ENCODE measurements around the gene FOXA3.

Gene FOXA3

DNA sequence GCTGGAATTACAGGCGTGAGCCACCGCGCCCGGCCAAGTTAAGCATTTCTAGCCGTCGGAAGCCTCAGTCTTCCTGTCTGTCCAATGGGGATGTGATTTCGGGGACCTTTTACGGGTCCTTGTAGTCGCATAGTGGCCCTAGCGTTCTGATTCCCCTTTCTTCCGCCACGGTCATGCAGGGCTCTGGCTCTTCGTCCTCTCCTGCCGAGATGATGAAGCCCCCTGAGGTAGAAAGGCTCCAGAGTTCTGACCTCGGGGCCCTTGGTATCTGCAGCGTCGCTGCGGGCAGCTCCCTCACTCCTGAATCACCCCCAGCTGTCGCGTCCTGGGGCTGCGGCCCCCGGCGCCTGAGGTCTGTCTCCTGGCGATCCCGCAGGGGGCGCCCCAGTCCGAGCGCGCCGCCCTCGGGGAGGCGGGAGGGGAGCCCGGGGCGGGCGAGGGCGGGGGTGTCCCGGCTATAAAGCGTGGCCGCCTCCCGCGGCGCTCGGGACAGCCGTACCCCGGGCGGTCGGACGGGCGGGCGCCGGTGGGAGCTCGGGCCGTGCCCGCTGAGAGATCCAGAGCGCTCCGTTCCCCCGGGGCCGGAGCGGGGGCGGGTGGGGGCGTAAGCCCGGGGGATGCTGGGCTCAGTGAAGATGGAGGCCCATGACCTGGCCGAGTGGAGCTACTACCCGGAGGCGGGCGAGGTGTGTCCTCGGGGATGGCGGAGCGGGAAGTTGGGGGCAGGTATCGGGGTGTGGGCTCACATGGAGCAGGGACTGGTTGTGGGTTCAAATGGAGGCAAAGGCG, at the start of gene FOXA3:
FOXA3 (plus strand) TSS at position 487 of the 789 bp plus-strand sequence; CDS start at position 618, 131 bp downstream.
- no peak for DNase-seq

DNA sequence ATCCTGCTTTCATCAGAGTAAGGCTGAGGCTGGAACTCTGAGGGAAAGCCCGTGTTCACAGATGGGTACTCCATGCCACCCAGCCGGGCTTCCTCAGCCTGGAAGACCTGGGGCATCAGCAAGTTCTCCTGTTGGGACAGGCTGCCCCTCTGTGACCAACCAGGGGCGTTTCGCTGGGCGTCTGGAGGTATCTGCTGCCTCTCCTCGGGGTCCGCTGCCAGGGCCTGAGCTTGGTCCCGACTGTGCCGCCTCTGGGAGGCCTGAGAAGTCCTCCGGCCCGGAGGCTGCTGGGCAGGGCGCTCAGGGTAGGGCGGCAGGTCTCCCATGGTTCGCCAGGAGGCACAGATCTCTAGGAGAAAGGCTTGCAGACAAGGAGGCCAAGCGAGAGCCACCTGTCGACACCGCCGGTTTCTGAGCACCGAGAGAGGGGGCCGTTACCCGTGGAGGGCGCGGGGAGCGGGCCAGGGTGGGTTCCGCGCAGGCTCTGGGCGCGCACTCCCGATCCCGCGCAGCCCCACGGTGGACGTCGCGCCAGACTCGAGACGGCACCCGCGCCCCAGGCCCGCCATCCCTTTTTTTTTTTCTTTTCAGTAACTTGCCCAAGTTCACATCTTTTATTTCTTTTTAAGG, 49.2 kb upstream of the FOXA3 start, which contains the start of gene RSPH6A:
RSPH6A (minus strand) TSS at position 458 of the 630 bp plus-strand sequence; CDS start at position 326, 132 bp downstream.
- no peak for DNase-seq

DNA sequence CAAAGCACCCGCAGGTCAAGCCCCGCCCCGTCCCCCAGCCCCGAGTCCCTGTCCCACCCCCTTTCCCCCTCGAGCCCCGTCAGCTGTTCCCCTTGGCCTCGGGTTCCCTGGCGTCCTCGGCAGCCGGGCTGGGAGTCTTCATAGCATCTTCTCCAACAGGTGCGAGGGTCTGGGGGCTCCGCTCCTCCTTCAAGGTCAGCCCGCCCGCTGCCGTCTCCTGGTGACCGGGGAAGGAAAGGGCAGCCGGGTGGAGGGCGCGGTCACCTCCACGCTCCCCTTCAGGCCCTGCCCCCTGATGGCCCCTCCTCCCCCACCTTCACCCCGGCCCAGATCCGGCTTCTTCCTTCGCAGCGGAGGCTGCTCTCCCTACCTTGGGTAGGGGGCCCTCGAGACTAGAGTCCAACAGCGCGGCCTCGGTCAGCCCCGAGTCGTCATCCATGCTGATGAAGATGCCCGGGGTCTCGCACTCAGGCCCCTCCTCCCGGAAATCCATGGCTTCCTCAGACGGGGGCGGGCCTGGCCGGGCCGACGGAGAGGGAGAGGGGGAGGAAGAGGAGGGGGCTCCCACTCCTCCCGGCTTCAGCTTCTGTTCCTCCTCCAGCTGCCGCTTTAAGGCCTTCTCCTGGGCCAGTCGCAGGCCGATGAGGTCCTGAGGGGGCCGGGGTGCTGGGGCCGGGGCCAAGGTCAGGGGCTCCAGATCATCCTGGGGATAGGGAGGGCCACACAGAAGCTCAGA, 48.5 kb upstream of the FOXA3 start:
- DNase-seq: no peak

DNA sequence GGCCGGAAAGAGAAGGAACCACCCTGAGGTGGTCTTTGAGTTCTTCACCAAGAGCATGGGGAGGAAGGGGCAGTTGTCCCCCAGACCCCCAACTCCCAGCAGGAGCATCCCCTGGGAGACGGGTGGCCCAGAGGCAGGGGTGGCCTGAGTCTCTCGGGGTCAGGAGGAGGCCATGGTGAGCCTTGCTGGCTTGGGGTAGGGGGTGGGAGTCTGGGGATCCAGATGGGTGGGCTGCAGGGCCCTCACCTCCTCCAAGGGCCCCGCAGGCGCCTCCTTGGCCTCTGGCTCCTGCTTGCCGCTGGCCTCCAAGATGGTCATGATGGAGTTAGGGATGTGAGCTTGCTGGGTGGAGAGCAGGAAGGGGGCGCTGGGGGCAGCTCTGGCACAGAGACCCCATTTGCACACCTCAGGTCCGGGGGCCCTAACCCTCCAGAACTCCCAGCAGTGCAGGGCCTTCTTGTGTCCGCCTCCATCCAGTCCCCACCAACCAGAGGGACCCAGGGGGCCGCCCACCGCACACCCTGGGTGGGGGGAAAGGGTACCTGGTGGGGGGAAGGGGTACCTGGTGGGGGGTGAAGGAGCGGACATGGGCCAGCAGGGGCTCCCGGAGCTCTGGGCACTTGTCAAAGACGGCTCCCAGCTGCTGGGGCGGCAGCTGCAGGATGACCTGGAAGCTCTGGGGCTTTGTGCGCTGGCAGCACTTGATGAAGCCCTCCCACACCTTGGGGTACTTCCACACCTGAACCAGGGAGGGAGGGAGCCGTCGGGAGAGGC, 47.7 kb upstream of the FOXA3 start:
- no peak for DNase-seq

DNA sequence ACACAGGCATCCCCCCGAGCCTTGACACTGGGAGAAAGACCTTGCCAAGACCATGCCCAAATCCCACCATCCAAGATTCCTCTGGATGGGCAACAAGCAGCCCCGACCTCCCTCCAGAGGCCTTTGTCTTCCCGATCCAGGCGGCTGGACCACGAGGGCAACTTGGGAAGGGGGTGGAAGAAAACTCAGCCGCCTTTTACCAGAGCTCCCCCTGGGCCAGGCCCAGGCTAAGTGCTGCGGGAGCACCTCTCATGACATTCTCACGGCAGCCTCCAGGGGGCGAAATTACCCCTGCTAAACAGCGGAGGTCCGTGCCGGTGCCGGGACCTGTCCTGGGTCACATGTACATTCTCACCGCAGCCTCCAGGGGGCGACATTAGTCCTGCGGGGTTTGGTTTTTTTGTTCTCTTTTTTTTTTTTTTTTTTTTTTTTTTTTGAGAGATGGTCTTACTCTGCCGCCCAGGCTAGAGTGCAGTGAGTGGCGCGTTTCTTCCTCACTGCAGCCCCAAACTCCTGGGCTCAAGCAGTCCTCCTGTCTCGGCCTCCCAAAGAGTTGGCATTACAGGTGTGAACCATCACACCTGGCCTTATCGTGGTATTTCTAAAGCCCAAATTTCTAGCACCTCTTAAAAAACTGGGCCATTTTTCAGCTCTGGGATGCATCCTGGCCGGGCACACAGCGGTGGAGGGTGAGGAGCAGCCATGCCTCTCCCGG, 47.0 kb upstream of the FOXA3 start:
- DNase-seq: peak; percentile 78

DNA sequence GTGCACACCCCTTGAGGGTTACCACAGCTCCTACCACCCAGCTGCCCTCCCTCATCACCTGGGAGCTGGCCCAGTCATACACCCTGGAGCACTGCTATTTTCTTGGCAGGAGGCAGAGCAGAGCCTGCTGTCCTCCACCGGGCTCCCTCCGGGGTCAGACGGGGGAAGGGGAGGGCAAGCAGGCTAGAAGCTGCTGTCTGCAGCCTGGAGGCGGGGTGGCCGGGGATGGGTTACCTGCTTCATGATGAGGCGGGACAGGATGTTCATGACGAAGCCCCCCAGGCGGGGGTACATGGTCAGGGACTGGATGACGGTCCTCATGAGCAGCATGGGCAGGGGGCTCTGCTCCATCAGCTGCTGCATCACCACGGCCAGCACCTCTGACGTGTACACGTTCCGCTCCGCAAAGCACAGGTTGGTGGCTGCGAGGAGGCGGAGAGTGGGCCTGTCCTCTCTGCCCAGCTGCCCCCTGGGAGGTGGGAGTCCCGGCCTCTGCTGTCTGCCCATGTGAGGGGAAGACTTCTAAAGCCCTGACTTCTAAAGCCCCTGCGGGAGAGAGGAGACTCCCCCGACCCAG, 46.3 kb upstream of the FOXA3 start:
- DNase-seq: no peak

- DNase-seq: no peak
Measured at GRCh38 chr19:45819769-45820168, 44.4 kb upstream of the FOXA3 start.

GRCh38 chr19:45820413-45821102, 43.6 kb upstream of the FOXA3 start:
- DNase-seq: no peak

DNA sequence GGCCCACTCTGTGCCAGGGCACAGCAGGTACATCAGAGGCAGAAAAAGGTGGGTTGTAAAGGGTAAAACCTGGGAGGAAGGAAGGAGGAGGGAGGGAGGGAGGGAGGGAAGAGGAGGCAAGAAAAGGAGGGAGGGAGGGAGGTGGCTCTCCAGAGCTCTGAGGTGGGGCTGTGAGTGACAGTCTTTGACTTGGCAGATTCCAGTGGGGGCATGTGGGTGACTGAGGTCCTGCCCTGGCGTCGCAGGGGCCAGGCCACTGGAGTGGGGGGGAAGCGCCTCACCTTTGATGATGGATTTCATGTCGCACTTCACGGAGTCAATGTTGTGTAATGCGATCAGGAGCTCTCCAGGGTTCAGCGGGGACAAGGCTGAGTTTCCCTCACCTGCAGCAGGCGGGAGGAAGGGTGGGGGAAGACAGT, 43.0 kb upstream of the FOXA3 start:
- DNase-seq: no peak

DNA sequence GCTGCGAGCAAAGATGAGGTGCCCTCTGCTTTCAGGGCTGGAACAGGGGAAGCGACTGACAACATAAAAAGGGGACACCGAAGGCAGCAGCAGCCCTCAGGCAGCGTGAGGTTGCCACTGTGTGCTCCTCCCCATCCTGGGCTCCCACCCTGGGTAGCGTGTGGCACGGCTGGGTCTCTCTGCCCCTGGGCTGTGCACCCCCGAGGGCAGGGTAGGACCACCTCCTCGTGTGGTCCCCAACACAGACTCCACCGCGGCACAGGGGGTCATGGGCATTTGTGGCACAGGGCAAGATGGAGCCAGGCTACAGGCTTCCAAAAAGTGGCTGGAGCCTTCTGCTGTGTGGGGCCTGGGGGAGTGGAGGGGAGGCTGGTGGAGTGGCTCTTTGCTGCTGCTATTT, 42.6 kb upstream of the FOXA3 start:
- DNase-seq: no peak

DNA sequence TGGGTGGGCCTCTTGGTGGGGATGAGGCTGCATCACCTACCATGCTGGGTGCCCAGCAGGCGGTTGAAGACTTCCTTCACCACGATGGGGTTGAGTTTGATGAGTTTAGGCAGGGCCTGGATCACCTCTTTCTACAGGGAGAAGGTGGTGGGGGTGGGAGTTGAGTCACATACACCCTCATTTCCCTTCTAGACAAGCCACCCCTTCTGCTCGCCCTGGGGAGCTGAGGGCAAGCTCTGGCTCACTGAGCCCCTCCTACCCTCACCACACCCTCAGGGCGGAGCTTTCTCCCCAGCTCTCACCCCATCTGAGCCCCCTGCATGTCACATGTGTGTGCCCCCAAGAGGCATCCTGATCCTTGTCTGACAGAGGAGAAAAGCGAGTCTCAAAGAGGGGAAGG, 41.4 kb upstream of the FOXA3 start:
- no peak for DNase-seq

DNA sequence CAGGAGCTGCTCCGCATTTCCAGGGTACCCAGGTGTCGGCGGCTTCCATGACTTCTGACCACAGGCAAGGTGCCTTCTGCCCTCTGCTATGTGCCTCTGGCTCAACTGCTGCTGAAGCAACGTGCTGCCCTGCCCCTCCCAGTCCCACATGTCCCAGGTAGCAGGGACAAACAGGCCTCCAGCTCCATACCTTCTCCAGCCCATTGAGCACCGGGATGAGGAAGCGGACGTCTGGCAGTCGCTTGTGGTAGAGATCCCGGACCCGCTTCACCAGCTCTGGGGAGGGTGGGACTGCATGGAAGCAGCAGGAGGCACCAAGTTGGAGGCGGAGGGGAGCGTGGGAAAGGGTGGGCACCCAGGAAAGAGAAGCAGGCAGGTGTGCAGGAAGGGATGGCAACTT, 40.9 kb upstream of the FOXA3 start:
- no peak for DNase-seq

DNA sequence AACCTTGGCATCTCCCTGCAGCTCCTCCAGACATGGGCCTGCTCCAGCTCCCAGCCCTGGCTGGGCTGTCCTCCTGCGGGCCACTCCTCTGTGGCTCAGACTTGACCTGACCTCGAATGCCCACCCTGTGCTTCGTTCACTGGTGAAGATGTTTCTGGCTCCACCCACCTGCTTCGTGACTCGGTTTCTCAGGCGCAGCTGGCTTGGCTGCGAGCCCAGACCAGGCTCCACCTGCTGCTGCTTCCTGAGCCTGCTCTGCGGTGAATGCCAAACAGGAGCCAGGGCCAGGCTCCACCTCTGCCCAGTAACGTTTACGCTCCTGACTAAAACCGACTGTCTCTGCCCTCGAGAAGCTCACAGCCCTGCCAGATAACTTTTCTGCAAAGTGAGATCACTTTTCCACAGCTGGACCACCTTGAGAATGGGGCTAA, 40.1 kb upstream of the FOXA3 start:
- peak; percentile 64 for DNase-seq

- no peak for DNase-seq
Measured at GRCh38 chr19:45824531-45825262, 39.4 kb upstream of the FOXA3 start.

DNA sequence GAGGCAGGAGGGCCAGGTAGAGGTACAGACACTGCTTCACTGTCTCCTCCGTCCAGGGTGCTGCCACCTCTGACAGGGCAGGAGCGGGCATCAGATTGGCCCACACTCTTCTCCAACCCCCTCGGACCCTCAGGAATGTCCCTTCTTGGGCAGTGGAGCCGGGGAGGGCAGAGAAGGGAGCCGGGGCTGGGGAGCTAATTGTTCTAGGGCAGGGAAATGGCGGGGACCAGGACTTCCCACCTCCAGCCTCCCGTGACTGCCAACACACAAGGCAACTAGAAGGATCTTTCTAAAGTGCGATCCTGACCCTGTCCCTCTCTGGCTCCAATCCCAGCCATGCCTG, 38.9 kb upstream of the FOXA3 start:
- no peak for DNase-seq

DNA sequence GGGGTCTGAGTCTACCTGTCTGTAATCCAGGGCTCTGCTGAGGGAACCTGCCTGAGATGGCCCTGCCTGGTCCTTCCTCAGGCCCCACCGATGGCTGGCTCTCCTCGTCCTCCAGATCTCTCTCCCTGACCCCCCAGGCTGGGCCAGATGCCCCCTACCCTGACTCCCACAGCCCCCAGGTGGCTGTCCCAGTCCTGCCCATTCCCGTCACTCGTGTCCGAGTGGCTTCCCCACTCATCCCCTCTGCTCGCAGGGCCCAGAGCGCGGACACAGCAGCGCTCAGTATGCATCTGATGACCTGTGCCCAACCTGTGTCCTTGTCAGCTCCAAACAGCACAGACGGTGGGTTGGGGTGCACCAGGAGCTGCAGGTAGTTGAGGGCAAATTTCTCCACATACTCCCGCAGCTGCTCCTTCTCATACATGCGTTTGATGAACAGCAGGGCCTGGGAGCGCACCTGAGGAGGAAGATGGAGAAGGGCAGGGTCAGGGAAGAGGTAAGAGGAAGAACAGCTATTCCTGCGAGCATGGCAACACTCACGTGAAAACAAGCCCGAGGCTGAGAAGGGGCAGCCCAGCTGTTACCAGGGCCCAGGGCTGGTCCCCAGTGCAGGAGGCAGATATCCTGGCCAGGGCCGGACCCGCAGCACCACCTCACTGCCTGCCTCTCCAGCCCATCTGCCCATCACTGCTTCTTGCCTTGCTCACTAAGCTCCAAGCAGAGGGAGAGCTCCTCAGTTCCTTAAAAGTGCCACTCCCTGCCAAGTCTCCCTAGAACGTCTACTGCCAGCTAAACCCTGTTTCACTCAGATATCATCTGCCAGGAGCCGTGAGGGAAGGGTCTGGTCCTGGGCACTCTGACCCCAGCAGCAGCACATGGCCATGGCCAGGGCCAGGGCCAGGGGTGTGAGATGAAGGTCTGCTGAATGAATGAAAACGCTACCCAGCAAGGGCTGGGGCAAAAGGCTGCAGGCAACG, 37.9 kb upstream of the FOXA3 start:
- DNase-seq: no peak

DNA sequence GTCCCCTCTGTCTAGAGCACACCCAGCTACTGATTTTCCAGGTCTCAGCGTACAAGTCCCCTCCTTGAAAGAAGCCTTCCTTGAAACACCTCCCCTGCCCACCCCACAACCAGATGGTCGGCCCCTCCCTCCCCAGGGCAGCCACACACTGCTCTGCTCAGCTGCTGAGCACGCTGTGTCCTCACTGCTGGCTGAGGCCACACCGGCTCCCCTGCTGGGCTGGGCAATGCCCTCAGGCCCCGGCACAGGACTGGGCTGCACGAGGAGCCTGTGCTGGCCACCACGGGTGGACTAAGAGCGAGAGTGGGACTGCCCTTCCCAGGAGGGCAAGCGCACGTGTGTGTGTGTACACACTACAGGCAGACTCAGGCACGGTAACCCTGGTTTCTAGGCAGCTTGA, 37.2 kb upstream of the FOXA3 start:
- no peak for DNase-seq

GRCh38 chr19:45827459-45828093, 36.5 kb upstream of the FOXA3 start:
- no peak for DNase-seq

- no peak for DNase-seq
Measured at GRCh38 chr19:45828523-45828922, 35.6 kb upstream of the FOXA3 start.
